Cardiac muscle cell (in vitro differentiated cells and primary cell): ENCODE measurements around the gene RICTOR. TPM values are rescaled to one million over a fixed set of nuclear protein-coding genes. Genes with fewer than 3 reads are reported as not detected.

Experiments used
- DNase-seq, 2 donors: peaks; one replicate each; pipeline versions ENCODE4 v3.0.0 to v3.0.0-alpha.2; 2010 to 2017; ENCODE audit warnings: low read depth in 1 of 2, low spot score in 1 of 2
- H3K27ac ChIP-seq: fragments of 200-600 bp; sonication (generic); 2 replicates; pipeline ENCODE4 v1.5.1; 2016
- H3K27me3 ChIP-seq: fragments of 200-600 bp; sonication (generic); 2 replicates; pipeline ENCODE4 v1.6.0; 2016; ENCODE audit warnings: control low read depth
- H3K36me3 ChIP-seq: fragments of 200-600 bp; sonication (generic); 2 replicates; pipeline ENCODE4 v1.5.1; 2016; ENCODE audit warnings: control low read depth
- H3K4me1 ChIP-seq: fragments of 200-600 bp; sonication (generic); 2 replicates; pipeline ENCODE4 v1.8.1; 2017; ENCODE audit warnings: low read depth, mild to moderate bottlenecking, mixed run types
- H3K4me3 ChIP-seq: fragments of 200-600 bp; sonication (generic); 2 replicates; pipeline ENCODE4 v1.5.1; 2016; ENCODE audit warnings: mild to moderate bottlenecking
- H3K9me3 ChIP-seq: fragments of 200-600 bp; sonication (generic); 2 replicates; pipeline ENCODE4 v1.5.1; 2017; ENCODE audit warnings: low read depth, mild to moderate bottlenecking, control low read depth
- polyA plus RNA-seq: library from polyadenylated mRNA; unstranded; fragments of >200 nt; fragmentation: Nextera tagmentation; extraction: Ambion mirVana; gene quantifications from 2 replicates; pipeline ENCODE4 v1.2.1, GENCODE V29; 2016
- total RNA-seq: library from RNA; depleted of rRNA; stranded (reverse); fragments of >200 nt; gene quantifications from 2 replicates; pipeline ENCODE4 v1.2.3, GENCODE V29; 2016
- TF ChIP-seq, protein P1 (sequence below): IDR thresholded peaks from 2 replicates; pipeline ENCODE4 v1.5.1; 2012; ENCODE audit warnings: low read depth, mild to moderate bottlenecking, low read length

Gene RICTOR
- total and polyA plus RNA-seq, 2 experiments from 2014 or later, result 6.0 to 20.6 TPM

DNA sequence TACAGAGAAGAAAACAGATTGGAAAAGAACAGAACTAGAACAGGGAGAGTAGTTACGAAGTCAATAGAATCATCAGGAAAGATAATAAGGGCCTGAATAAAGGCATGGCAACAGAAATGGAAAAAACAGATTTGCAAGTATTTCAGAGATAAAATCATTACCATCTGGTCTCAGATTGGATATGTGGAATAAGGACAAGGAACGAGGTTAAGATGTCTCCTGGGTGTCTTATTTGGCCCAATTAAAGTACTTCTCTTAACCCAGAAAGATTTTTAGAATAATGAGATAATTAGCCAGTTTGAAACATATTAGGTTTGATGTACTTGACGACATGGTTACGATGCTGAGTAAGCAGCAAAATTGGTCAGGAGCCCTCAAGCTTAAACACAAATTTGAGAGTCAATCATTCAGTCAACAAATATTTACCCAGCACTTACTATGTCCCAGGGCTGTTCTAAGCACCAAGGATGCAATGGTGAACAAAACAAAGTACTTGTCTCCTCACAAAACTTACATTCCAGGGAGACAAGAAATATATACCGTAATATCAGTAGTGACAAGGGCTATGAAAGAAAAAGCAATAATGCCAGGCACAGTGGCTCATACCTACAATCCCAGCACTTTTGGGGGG, 18.3 kb downstream of the RICTOR start:
- Histone ChIP-seq H3K27me3 (no peaks in the 10 kb centered on the region), H3K27ac (no peak overlapping the region), H3K4me3 (no peak overlapping the region), H3K4me1 (no peaks in the 10 kb centered on the region), H3K36me3 (no peaks in the 10 kb centered on the region), H3K9me3 (no peaks in the 10 kb centered on the region)
- DNase-seq, result no peak
- TF ChIP-seq, protein P1, sequence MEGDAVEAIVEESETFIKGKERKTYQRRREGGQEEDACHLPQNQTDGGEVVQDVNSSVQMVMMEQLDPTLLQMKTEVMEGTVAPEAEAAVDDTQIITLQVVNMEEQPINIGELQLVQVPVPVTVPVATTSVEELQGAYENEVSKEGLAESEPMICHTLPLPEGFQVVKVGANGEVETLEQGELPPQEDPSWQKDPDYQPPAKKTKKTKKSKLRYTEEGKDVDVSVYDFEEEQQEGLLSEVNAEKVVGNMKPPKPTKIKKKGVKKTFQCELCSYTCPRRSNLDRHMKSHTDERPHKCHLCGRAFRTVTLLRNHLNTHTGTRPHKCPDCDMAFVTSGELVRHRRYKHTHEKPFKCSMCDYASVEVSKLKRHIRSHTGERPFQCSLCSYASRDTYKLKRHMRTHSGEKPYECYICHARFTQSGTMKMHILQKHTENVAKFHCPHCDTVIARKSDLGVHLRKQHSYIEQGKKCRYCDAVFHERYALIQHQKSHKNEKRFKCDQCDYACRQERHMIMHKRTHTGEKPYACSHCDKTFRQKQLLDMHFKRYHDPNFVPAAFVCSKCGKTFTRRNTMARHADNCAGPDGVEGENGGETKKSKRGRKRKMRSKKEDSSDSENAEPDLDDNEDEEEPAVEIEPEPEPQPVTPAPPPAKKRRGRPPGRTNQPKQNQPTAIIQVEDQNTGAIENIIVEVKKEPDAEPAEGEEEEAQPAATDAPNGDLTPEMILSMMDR, result no peak

DNA sequence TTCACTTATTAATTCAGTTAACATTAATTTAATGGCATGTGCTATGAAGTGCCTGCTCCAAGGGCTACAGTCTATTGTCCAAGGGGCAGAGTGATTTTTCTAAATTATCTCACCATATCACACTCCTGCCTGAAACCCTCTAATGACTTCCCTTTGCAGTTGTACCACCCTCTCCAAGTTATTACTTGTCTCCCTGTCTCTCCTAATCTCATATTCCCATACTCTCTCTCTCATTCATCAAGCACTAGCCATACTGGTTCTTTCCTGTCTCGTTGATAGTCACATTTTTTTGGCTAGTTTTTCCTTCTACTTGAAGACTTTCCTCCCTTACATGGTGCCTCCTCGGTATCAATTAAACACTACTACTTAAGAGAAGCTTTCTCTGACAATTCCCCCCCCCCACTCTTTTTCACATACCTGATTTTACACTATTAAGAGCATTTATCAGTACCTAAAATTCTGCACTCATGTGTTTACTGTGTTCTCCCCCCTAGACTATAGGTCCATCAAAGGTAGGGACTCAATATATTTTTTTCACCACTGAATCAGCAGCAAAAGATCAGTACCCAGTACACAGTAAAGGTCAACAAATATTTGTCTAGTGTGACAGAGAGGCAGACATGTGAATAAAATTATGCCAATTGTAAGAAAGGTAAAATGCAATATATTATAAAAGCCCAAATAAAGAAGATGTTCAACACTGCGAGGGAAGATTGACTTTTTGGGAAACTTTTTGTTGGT, 19.0 kb downstream of the RICTOR start:
- Histone ChIP-seq H3K36me3 (no peaks in the 10 kb centered on the region), H3K27ac (no peak overlapping the region), H3K4me1 (no peaks in the 10 kb centered on the region)

DNA sequence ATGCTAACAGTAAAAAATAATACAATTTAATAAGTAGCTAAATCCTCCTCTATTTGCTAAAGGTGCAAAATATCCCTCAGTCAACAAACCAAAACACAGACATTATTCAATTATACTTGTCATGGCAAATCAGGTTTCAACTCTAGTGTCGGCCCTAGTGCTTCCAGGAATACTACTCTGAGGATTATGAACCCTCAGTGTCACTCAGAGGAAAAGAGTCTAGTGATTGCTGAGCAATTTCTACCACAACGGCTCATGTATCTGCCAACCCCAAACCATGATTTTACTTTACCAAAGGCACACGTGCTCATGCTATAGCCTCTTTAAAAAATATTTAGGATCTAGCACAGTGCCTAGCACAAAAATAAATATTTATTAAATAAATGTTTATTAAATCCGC, 21.0 kb downstream of the RICTOR start:
- H3K27me3 ChIP-seq, result no peaks in the 10 kb centered on the region
- no peak overlapping the region for H3K4me3 ChIP-seq
- H3K9me3 ChIP-seq, result no peaks in the 10 kb centered on the region
- TF ChIP-seq, protein P1, result no peak
- DNase-seq, result no peak
- H3K27ac ChIP-seq, result no peak overlapping the region
- no peaks in the 10 kb centered on the region for H3K4me1 ChIP-seq
- H3K36me3 ChIP-seq, result no peaks in the 10 kb centered on the region

More for the DNA sequence above, 19.0 kb downstream of the RICTOR start:
- H3K9me3 ChIP-seq, result no peaks in the 10 kb centered on the region
- no peak overlapping the region for H3K4me3 ChIP-seq
- H3K27me3 ChIP-seq, result no peaks in the 10 kb centered on the region
- TF ChIP-seq, protein P1, result no peak
- no peak for DNase-seq

DNA sequence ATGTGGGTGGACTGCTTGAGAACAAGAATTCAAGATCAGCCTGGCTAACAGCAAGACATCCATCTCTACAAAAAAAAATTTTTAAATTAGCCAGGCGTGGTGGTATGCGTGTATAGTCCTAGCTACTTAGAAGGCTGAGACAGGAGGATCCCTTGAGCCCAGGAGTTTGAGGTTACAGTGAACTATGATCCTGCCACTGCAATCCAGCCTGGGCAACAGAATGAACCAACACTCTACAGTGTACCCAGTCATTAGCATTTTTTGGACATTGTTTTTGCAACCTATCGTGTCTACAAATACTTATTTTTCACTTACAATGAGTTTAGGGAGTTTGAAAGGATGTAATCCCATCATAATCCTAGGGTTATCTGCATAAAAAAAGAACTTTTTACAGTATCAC, 22.1 kb downstream of the RICTOR start:
- no peak for DNase-seq
- no peaks in the 10 kb centered on the region for H3K36me3 ChIP-seq
- H3K27me3 ChIP-seq, result no peaks in the 10 kb centered on the region
- no peak overlapping the region for H3K27ac ChIP-seq
- H3K9me3 ChIP-seq, result no peaks in the 10 kb centered on the region
- H3K4me3 ChIP-seq, result no peak overlapping the region
- H3K4me1 ChIP-seq, result no peaks in the 10 kb centered on the region
- TF ChIP-seq, protein P1, result no peak

DNA sequence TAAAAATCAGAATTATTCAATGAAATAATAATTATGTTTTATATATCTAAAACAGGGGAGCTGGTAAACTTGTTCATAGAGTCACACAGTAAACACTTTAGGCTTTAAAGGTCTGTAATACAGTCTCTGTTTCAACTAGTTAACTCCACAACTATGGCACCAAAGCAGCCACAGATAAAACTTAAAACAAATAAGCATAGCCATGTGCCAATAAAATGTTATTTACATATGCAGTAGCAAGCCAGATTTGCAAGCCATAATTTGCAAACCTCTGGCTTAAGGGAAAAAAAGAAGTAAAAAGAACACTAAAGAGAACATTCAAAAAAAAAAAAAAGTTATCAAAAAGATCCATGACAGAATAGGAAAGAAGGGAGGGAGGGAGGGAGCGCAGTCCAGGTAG, 24.9 kb downstream of the RICTOR start:
- H3K36me3 ChIP-seq, result no peaks in the 10 kb centered on the region
- H3K9me3 ChIP-seq, result no peaks in the 10 kb centered on the region
- H3K4me3 ChIP-seq, result no peak overlapping the region
- no peak overlapping the region for H3K27ac ChIP-seq
- peaks cover 5% of the 10 kb centered on the region for H3K4me1 ChIP-seq
- no peaks in the 10 kb centered on the region for H3K27me3 ChIP-seq
- DNase-seq, result no peak
- TF ChIP-seq, protein P1, result no peak
